GM13976 (cell line): ENCODE measurements around the gene ATP2A1.

ENCODE experiments used
- DNase-seq: peaks from one replicate; pipeline ENCODE4 v3.0.0; 2012; ENCODE audit warnings: low spot score
- CTCF ChIP-seq: IDR thresholded peaks from 2 replicates; pipeline ENCODE4 v1.5.1; 2012; ENCODE audit warnings: borderline replicate concordance, mild to moderate bottlenecking; ENCODE audit not compliant: insufficient read depth; ENCODE audit errors: extremely low read depth, missing control alignments, control extremely low read depth
- in situ Hi-C: fragments of 300-500 bp; cut with MboI; formaldehyde crosslinking; loops from one replicate; pipeline ENCODE4 v1.12.0; 2022; ENCODE audit warnings: low sequenced_read_pairs, mixed read lengths, inconsistent platforms; ENCODE audit not compliant: unreplicated experiment

ATP2A1 gene

GRCh38 chr16:28951410-28951943 lies 73.2 kb downstream of the ATP2A1 start:
- TF ChIP-seq CTCF: no peak
- in situ Hi-C loops: no loop called here
- no peak for DNase-seq
